Hematopoietic multipotent progenitor cell treated with erythropoietin and hydrocortisone succinate and interleukin-3 and kit ligand, for 8 days (in vitro differentiated cells): ENCODE data around the gene RADIL.

Experiments
- DNase-seq: peaks from one replicate; pipeline ENCODE4 v3.0.0-alpha.2; 2015

RADIL gene

GRCh38 chr7:4825081-4825480 lies 58.4 kb downstream of the RADIL start:
- DNase-seq, result no peak

- DNase-seq, result no peak
Observed at GRCh38 chr7:4824120-4824775, 59.3 kb downstream of the RADIL start.

GRCh38 chr7:4823441-4824119 lies 59.9 kb downstream of the RADIL start:
- no peak for DNase-seq

- no peak for DNase-seq
Observed at GRCh38 chr7:4822677-4823076, 60.8 kb downstream of the RADIL start.

- DNase-seq, result no peak
Observed at GRCh38 chr7:4820967-4821471, 62.5 kb downstream of the RADIL start.

- DNase-seq, result no peak
Observed at GRCh38 chr7:4820405-4820966, 63.0 kb downstream of the RADIL start.

GRCh38 chr7:4819560-4820404 lies 63.7 kb downstream of the RADIL start:
- no peak for DNase-seq

GRCh38 chr7:4818000-4818794 lies 65.3 kb downstream of the RADIL start:
- no peak for DNase-seq

- no peak for DNase-seq
Observed at GRCh38 chr7:4817178-4817901, 66.2 kb downstream of the RADIL start.

GRCh38 chr7:4816419-4817080 lies 67.0 kb downstream of the RADIL start:
- DNase-seq, result no peak

- no peak for DNase-seq
Observed at GRCh38 chr7:4815609-4816418, 67.7 kb downstream of the RADIL start.

GRCh38 chr7:4815121-4815520 lies 68.4 kb downstream of the RADIL start:
- no peak for DNase-seq

GRCh38 chr7:4814433-4814832 lies 69.1 kb downstream of the RADIL start:
- no peak for DNase-seq

- DNase-seq, result no peak
Observed at GRCh38 chr7:4809666-4810065, 73.8 kb downstream of the RADIL start.

GRCh38 chr7:4809091-4809591 lies 74.4 kb downstream of the RADIL start:
- DNase-seq, result no peak

GRCh38 chr7:4808565-4808964 lies 75.0 kb downstream of the RADIL start:
- DNase-seq, result no peak

- no peak for DNase-seq
Observed at GRCh38 chr7:4808026-4808425, 75.5 kb downstream of the RADIL start.

- DNase-seq, result no peak
Observed at GRCh38 chr7:4807598-4808016, 75.9 kb downstream of the RADIL start.

- DNase-seq, result no peak
Observed at GRCh38 chr7:4806983-4807597, 76.4 kb downstream of the RADIL start.

- no peak for DNase-seq
Observed at GRCh38 chr7:4805984-4806300, 77.6 kb downstream of the RADIL start.
